GM19463 (cell line): Measurements from ENCODE around the gene PODN.

ENCODE experiments used
- ATAC-seq: cut with Tn5 transposase; IDR thresholded peaks from one replicate; pipeline ENCODE4 v1.9.1; 2021; ENCODE audit warnings: mild to moderate bottlenecking, moderate library complexity; ENCODE audit not compliant: unreplicated experiment

The PODN gene

DNA sequence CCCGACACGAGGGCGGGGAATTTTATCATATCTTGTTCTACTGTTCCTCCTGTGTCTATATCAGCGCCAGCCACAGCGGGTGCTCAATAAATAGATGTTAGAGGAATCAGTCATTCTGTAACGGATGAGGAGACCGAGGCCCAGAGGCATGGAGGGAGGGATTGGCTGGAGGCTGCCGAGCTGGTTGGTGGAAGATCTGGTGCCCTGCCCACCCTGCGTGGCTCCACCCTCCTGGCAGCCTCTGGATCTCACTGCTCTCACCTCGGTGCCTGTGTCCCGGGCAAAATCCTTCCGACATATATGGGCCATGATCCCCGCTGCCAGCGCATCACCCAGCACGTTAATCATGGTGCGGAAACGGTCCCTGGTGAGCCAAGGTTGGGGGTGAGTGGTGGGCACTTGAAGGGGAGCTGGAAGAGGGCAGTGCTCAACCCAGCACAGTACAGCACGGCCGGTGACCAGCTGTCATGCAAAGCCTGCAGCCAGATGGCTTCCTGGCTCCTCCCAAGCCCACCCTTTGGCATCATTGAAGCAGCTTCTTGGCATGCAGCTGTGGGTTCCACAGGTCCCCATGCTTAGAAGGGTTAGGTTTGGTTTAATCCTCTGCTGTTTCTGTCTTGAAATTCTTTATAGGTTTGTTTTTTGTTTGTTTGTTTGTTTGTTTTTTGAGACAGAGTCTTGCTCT, 26.7 kb downstream of the PODN start:
- ATAC-seq = no peak

DNA sequence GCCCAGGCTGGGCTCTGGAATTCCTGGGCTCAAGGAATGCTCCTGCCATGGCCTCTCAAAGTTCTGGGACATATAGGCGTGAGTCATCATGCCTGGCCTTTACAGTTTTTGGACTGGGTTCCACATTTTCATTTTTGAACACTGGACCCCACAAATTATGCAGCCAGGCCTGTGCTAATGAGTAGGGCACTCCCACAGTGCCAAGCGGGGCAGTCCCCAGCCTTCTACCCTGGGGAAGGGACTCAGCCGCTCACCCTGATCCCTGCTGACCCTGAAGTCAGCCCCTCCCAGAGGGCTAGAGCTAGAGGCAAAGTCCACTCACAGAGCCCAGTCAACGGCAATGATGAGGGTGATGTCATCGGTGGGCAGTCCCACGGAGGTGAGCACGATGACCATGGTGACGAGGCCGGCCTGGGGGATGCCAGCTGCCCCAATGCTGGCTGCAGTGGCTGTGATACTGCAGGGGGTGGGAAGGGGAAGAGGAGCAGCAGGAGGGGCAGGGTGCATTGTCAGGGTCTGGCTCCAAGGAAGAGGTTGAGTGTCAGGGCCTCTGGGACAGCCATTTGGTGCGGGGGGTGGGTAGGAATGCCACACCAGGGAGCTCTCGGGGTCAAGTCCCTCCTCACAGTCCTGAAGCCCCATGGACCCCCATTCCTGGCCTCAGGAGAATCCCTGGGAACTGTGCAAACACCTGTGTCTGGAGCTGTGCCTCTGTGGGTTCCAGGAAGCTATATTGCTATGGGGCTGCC, 27.6 kb downstream of the PODN start:
- ATAC-seq = no peak

GRCh38 chr1:53090227-53091147, 28.5 kb downstream of the PODN start:
- no peak for ATAC-seq

- no peak for ATAC-seq
Observed at GRCh38 chr1:53091841-53092645, 30.0 kb downstream of the PODN start.

GRCh38 chr1:53092659-53093450, 30.8 kb downstream of the PODN start:
- ATAC-seq = no peak

- no peak for ATAC-seq
Observed at GRCh38 chr1:53093451-53093754, 31.4 kb downstream of the PODN start.

GRCh38 chr1:53093778-53094532, 31.9 kb downstream of the PODN start:
- ATAC-seq = no peak

- no peak for ATAC-seq
Observed at GRCh38 chr1:53094533-53094919, 32.5 kb downstream of the PODN start.

DNA sequence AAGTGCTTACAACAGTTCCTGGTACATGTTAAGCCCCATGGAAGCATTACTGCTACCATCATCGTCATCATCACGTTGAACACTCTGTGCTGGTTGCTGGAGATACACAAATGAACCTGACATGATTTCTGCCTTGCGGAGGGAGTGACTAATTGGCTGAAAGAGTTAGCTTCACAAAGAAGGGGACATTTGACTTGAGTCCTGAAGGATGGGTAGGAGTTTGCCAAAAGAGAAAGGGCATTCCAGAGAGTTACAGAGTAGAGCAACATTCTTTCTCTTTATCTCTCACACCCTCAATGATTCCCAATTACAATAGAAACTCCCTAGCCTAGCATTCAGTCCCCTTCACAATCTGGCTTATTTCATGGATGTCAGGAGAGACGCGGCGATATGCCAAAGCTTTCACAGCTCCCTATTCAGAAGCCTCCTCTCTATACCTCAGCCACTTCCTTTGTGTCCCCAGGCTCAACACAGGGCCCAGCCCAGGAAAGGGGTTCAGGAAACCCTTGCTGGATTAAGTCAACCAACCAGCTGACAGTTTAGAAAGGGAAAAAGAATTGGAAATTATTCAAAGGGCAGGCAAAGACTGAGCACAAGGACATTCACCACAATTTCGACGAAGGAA, 42.4 kb downstream of the PODN start:
- no peak for ATAC-seq

- ATAC-seq = no peak
Observed at GRCh38 chr1:53107090-53107489, 45.1 kb downstream of the PODN start.

- ATAC-seq = no peak
Observed at GRCh38 chr1:53107570-53108322, 45.7 kb downstream of the PODN start.

DNA sequence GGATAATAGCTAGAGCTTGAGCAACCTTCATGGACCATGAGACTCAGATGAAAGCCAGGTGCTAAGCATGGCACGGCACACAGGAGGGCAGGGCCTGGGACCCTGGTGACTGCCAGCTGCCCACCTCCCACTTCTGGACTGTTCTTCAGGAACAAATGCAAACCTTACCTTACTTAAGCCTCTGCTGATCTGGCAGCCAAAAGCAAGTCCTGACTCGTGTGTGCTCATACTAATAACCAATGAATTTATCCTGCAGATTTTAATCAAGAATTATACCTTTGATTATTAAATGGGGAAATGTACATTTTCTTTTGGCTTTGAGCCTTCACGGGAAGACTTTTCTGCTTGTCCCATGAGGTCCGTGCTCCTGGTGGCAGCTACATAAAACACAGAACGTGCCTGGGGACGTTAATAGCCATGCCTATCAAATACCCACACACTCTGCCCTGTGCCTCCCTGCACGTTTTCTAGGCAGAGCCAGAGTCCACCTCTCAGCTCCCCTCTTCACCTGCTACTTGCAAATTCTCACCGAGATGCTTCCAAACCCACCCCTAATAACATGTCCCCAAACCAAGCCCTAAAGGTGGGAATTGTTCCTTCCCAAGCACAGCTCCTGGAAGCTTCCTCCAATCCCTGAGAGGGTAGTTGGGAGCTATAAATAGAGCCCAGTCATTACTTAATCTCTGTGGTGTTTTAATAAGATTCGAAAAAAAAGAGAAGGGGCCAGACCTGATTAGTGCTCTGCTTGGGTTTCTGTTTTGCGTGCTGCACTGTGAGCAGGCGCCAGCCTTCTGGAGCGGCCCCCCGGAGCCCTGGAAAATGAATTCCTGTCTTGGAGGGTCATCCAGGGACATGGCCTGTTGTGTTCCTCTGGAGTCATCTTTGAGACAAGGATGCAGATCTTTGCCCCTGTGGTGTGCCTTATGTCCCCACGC, 46.9 kb downstream of the PODN start:
- ATAC-seq = no peak

- no peak for ATAC-seq
Observed at GRCh38 chr1:53110370-53111072, 48.5 kb downstream of the PODN start.

DNA sequence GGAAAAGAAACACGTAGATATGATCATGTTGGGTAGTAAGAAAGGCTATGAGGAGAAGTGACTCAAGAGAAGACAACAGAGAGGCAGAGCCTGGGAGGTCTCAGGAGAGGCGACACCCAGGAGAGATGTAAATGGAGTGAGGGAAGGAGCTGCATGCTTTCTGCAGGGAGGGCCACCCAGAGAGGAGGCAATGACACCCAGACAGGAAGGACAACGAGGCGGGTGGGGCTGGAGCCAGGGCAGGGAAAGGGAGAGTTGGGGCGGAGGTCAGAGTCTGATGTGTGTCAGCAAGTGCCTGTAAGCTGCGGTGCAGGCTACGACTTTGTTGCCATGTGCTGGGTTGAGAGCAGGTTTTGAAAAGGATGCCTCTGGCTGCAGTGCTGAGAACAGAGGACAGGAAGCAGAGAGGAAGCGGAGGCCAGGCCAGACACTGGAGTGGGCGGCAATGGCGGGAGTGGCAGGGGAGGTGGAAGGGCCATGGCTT, 49.1 kb downstream of the PODN start:
- no peak for ATAC-seq

DNA sequence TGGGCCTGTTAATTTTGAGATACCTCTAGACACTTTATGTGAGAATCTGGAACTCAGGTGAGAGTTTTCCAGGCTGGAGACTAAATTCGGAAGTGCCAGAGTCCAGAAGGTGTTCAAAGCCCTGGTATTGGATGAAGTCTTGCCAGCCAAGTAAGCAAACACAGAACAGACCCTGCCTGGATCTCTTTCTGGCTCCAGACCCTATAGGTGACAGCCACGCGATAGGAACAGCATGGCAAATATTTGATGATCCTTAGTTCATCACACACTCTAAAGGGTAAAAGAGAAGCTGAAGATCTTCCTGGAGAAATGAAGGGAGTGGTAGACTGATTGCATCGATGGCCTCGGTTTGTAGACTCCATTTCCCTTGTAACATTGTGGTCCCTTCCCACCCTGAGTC, 49.7 kb downstream of the PODN start:
- ATAC-seq = no peak

GRCh38 chr1:53112271-53112774, 50.3 kb downstream of the PODN start:
- no peak for ATAC-seq
